Liver (tissue), 9 donors: ENCODE results near the gene SIRT7. TPM values are rescaled to one million over a fixed set of nuclear protein-coding genes. Genes with fewer than 3 reads are reported as not detected.

Experiments used
- DNase-seq: peaks from one replicate; pipeline ENCODE4 v3.0.0-alpha.2; 2017; ENCODE audit warnings: low spot score
- H3K27ac ChIP-seq, 2 donors: one replicate each; pipeline ENCODE4 v1.7.0; 2013; ENCODE audit warnings: inconsistent platforms in 2 of 2, low read length in 2 of 2, control low read depth in 1 of 2, low read depth in 1 of 2, mild to moderate bottlenecking in 1 of 2
- H3K27me3 ChIP-seq, 4 donors: one replicate each; pipeline versions ENCODE4 v1.6.1 to v1.7.0; 2013; ENCODE audit warnings: low read length in 3 of 4, inconsistent platforms in 1 of 4, mild to moderate bottlenecking in 1 of 4, moderate library complexity in 1 of 4; ENCODE audit not compliant: control insufficient read depth in 4 of 4, insufficient read depth in 4 of 4
- H3K36me3 ChIP-seq, 4 donors: one replicate each; pipeline versions ENCODE4 v1.6.1 to v1.7.0; 2013; ENCODE audit warnings: low read length in 3 of 4, mild to moderate bottlenecking in 3 of 4, low read depth in 1 of 4, moderate library complexity in 1 of 4; ENCODE audit not compliant: control insufficient read depth in 4 of 4, insufficient read depth in 3 of 4
- H3K4me1 ChIP-seq, 4 donors: one replicate each; pipeline versions ENCODE4 v1.6.1 to v1.7.0; 2013; ENCODE audit warnings: low read length in 3 of 4, mild to moderate bottlenecking in 3 of 4, moderate library complexity in 1 of 4; ENCODE audit not compliant: control insufficient read depth in 4 of 4, insufficient read depth in 4 of 4
- H3K4me3 ChIP-seq, 3 donors: one replicate each; pipeline versions ENCODE4 v1.6.1 to v1.7.0; 2013; ENCODE audit warnings: low read length in 3 of 3, control low read depth in 1 of 3, low read depth in 1 of 3, mild to moderate bottlenecking in 1 of 3
- H3K9ac ChIP-seq, 2 donors: one replicate each; pipeline ENCODE4 v1.7.0; 2013; ENCODE audit warnings: low read length in 2 of 2, mild to moderate bottlenecking in 2 of 2, moderate library complexity in 2 of 2, control low read depth in 1 of 2, low read depth in 1 of 2
- H3K9me3 ChIP-seq, 4 donors: one replicate each; pipeline versions ENCODE4 v1.6.1 to v1.7.0; 2013; ENCODE audit warnings: low read length in 3 of 4; ENCODE audit not compliant: control insufficient read depth in 4 of 4
- FOXA2 ChIP-seq: IDR thresholded peaks from 2 replicates; pipeline ENCODE4 v1.6.1; 2016; ENCODE audit warnings: antibody characterized with exemption
- GABPA ChIP-seq, 2 donors: IDR thresholded peaks in 1 of 2; conservative IDR thresholded peaks in 1 of 2; 2 replicates each; pipeline ENCODE4 v1.6.1; 2016; ENCODE audit warnings: antibody characterized with exemption in 2 of 2, mild to moderate bottlenecking in 1 of 2, moderate library complexity in 1 of 2
- HNF4A ChIP-seq, 2 donors: conservative IDR thresholded peaks; 2 replicates each; pipeline ENCODE4 v1.6.1; 2016; ENCODE audit warnings: antibody characterized with exemption in 2 of 2, mild to moderate bottlenecking in 2 of 2
- HNF4G ChIP-seq: IDR thresholded peaks from 2 replicates; pipeline ENCODE4 v1.6.1; 2016; ENCODE audit warnings: antibody characterized with exemption
- JUND ChIP-seq, 2 donors: IDR thresholded peaks; 2 replicates each; pipeline ENCODE4 v1.6.1; 2016; ENCODE audit warnings: antibody characterized with exemption in 2 of 2
- RAD21 ChIP-seq, 2 donors: IDR thresholded peaks; 2 replicates each; pipeline ENCODE4 v1.6.1; 2016; ENCODE audit warnings: antibody characterized with exemption in 2 of 2, mild to moderate bottlenecking in 2 of 2
- WGBS: extraction: QIAGEN DNeasy Blood & Tissue Kit; methylation state at CpG from one replicate; pipeline ENCODE4 v1.1.7; 2013; 5-methylcytosine and 5-hydroxymethylcytosine counted together
- polyA plus RNA-seq, 2 donors: library from polyadenylated mRNA; stranded (reverse) in 1 of 2; unstranded in 1 of 2; fragments of 200-250 nt in 1 of 2; fragments of >200 nt in 1 of 2; fragmentation: Nextera tagmentation in 1 of 2; extraction: Ambion mirVana in 1 of 2; gene quantifications; one replicate each; pipeline versions ENCODE4 v1.2.1 to v1.2.3, GENCODE V29; 2013 to 2015
- total RNA-seq, 2 donors: library from RNA; depleted of rRNA; stranded (reverse); fragments of >200 nt; gene quantifications; one replicate each; pipeline ENCODE4 v1.2.3, GENCODE V29; 2014
- TF ChIP-seq, protein P1 (sequence below): fragments of 150-350 bp; IDR thresholded peaks from 2 replicates; pipeline ENCODE4 v1.5.1; 2017; ENCODE audit warnings: improper control_type of control experiment, low read depth, low read length; ENCODE audit not compliant: missing input control
- TF ChIP-seq, protein P2 (sequence below): IDR thresholded peaks from 2 replicates; pipeline ENCODE4 v1.6.1; 2016; ENCODE audit warnings: antibody characterized with exemption
- donor health status: healthy.
- donor health status: healthy.
- donor health status: healthy.
- donor health status: healthy.
- donor health status: healthy.

Gene SIRT7
- total and polyA plus RNA-seq, 4 donors: 7.1 to 16.5 (median 11.5) TPM

GRCh38 chr17:81870131-81870980 is 47.6 kb downstream of the SIRT7 start:
- Histone ChIP-seq H3K27me3 (no peaks in the 10 kb centered on the region), H3K9me3 (no peaks in the 10 kb centered on the region), H3K27ac (peak overlapping the region; percentile 91 to 92), H3K36me3 (peaks cover 0 to 6% (median 2%) of the 10 kb centered on the region in 4 donors), H3K9ac (peak overlapping the region; percentile 70 to 88), H3K4me1 (peaks cover 17 to 53% (median 41%) of the 10 kb centered on the region in 4 donors), H3K4me3 (peak overlapping the region; percentile 77 to 89 (median 84))
- 2% methylated on average over 65 of the region's 65 CpGs for WGBS
- peak; percentile 50 for DNase-seq
- no peak for TF ChIP-seq FOXA2

DNA sequence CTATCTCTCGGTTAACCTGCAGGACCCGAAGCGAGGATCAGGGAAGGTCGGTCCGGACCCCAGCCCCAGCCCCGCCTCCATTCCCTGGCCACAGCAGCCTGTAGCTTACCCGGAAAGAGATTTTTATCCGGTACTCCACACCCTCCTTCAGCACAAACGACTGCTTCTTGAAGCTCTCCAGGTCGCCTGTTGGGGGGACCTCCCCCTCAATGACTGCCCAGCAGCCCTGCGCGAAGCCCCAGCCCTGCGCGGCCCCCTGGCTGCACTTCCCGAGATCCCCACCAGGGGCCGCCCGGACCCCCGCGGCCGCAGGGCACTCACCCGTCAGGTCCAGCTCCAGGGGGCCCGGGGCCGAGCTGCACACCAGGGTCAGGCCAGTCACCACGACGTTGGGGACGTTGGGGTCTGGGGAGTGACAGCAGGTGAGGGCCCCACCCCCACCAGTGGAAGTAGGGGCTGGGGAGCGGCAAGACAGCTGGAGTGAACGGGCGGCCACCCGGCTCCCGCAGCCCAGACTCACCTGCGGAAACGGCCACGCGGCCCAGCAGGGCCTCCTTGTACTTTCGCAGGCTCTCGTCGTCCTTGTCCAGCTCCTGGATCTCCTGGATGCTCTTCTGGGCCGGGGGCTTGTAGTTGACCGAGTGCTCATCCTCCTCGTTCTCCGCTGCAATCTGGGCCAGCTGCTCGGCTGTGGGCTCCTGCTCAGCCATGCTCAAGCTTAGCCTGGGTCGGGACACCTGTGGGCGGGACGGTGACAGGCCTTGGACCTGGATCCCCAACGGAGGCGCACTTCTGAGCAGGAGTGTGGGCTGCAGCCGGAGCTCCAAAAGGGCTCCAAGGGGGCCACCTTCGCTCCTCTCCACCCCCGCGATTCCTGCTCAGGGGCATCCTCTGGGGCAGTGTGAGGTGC is 48.5 kb downstream of the SIRT7 start:
- 34% methylated on average over 52 of the region's 52 CpGs for WGBS
- DNase-seq: peak; percentile 76
- Histone ChIP-seq H3K4me3 (peak overlapping the region; percentile 77 to 89 (median 84)), H3K9me3 (no peaks in the 10 kb centered on the region), H3K36me3 (peaks cover 0 to 6% (median 2%) of the 10 kb centered on the region in 4 donors), H3K27me3 (no peaks in the 10 kb centered on the region), H3K27ac (peak overlapping the region; percentile 91 to 92), H3K4me1 (peaks cover 19 to 62% (median 46%) of the 10 kb centered on the region in 4 donors), H3K9ac (peak overlapping the region; percentile 70 to 88)
- TF ChIP-seq HNF4G (no peak), RAD21 (IDR thresholded peaks at IDR 0.05) (peak in 1 of 2 donors; percentile 54), GABPA (IDR thresholded peaks at IDR 0.05 in 1 of 2, conservative IDR thresholded peaks at IDR 0.05 in 1 of 2) (no peak), JUND (IDR thresholded peaks at IDR 0.05) (no peak), HNF4A (conservative IDR thresholded peaks at IDR 0.05) (peak in 1 of 2 donors; percentile 5)
- TF ChIP-seq, protein P1, sequence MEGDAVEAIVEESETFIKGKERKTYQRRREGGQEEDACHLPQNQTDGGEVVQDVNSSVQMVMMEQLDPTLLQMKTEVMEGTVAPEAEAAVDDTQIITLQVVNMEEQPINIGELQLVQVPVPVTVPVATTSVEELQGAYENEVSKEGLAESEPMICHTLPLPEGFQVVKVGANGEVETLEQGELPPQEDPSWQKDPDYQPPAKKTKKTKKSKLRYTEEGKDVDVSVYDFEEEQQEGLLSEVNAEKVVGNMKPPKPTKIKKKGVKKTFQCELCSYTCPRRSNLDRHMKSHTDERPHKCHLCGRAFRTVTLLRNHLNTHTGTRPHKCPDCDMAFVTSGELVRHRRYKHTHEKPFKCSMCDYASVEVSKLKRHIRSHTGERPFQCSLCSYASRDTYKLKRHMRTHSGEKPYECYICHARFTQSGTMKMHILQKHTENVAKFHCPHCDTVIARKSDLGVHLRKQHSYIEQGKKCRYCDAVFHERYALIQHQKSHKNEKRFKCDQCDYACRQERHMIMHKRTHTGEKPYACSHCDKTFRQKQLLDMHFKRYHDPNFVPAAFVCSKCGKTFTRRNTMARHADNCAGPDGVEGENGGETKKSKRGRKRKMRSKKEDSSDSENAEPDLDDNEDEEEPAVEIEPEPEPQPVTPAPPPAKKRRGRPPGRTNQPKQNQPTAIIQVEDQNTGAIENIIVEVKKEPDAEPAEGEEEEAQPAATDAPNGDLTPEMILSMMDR: peak; percentile 70

DNA sequence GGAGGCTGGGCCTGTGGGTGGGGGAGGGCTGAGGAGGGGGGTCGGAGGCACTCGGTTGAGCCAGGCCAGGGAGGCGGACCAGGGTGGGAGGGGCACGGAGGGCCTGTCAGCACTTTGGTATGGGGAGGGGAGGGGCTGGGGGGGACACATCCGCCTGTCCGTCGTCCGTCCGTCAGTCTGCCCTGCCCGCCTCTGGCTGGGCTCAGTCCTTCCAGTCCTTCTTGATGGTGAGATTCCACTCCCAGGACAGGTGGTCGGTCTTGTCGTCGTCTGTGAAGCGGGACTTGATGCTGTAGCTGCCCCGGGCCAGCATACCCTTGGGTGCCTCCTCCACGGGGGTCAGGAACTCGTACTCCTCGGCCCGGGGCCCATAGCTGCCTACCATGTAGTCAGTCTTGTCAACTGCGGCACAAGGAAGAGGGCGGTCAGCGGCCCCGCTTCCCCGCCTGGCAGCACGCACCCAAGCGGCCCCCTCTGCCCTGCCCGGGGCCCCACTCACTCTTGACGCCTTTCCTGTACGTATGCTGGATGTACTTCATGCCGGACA is 49.2 kb downstream of the SIRT7 start:
- H3K4me1 ChIP-seq: peaks cover 21 to 69% (median 50%) of the 10 kb centered on the region in 4 donors
- no peaks in the 10 kb centered on the region for H3K9me3 ChIP-seq
- TF ChIP-seq, protein P2, sequence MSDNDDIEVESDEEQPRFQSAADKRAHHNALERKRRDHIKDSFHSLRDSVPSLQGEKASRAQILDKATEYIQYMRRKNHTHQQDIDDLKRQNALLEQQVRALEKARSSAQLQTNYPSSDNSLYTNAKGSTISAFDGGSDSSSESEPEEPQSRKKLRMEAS: no peak
- no peak overlapping the region for H3K9ac ChIP-seq
- WGBS: 57% methylated on average over 30 of the region's 30 CpGs
- no peak overlapping the region for H3K4me3 ChIP-seq
- H3K27me3 ChIP-seq: no peaks in the 10 kb centered on the region
- H3K36me3 ChIP-seq: peaks cover 0 to 6% (median 2%) of the 10 kb centered on the region in 4 donors
- peak; percentile 55 for DNase-seq
- peak overlapping the region; percentile 92 to 95 for H3K27ac ChIP-seq
